NCI-H1105 (cell line): ENCODE results near the gene GPR173.

Experiments
- DNase-seq: peaks from one replicate; lab custom pipeline; 2025; lab: John Stamatoyannopoulos, UW

Gene GPR173

GRCh38 chrX:53048169-53049126 lies at the start of gene GPR173:
Gene GPR173 (plus strand): TSS chrX:53048789. CDS start chrX:53076622, 27,833 bp downstream.
- DNase-seq, result peak; percentile 62

GRCh38 chrX:53000447-53001135 lies 48.0 kb upstream of the GPR173 start:
- no peak for DNase-seq

GRCh38 chrX:53001958-53002357 lies 46.6 kb upstream of the GPR173 start:
- no peak for DNase-seq

GRCh38 chrX:53003111-53003510 lies 45.5 kb upstream of the GPR173 start:
- no peak for DNase-seq

GRCh38 chrX:53004038-53004437 lies 44.6 kb upstream of the GPR173 start:
- no peak for DNase-seq

GRCh38 chrX:53004811-53005210 lies 43.8 kb upstream of the GPR173 start:
- no peak for DNase-seq

GRCh38 chrX:53005327-53005726 lies 43.3 kb upstream of the GPR173 start:
- no peak for DNase-seq

- no peak for DNase-seq
Observed at GRCh38 chrX:53009032-53009431, 39.6 kb upstream of the GPR173 start.

GRCh38 chrX:53013291-53013690 lies 35.3 kb upstream of the GPR173 start:
- no peak for DNase-seq

- DNase-seq, result no peak
Observed at GRCh38 chrX:53018627-53019026, 30.0 kb upstream of the GPR173 start.

GRCh38 chrX:53022381-53022780 lies 26.2 kb upstream of the GPR173 start:
- DNase-seq, result no peak

GRCh38 chrX:53028678-53029077 lies 19.9 kb upstream of the GPR173 start:
- no peak for DNase-seq

GRCh38 chrX:53031380-53031779 lies 17.2 kb upstream of the GPR173 start:
- no peak for DNase-seq

GRCh38 chrX:53036149-53036548 lies 12.4 kb upstream of the GPR173 start:
- DNase-seq, result no peak

GRCh38 chrX:53039236-53039635 lies 9.4 kb upstream of the GPR173 start:
- DNase-seq, result no peak

- DNase-seq, result no peak
Observed at GRCh38 chrX:53044995-53045394, 3.6 kb upstream of the GPR173 start.

- no peak for DNase-seq
Observed at GRCh38 chrX:53047228-53047627, 1.4 kb upstream of the GPR173 start.

- no peak for DNase-seq
Observed at GRCh38 chrX:53049127-53049517, 533 bp downstream of the GPR173 start.

GRCh38 chrX:53050841-53051240 lies 2.3 kb downstream of the GPR173 start:
- no peak for DNase-seq

- DNase-seq, result no peak
Observed at GRCh38 chrX:53055244-53055849, 6.8 kb downstream of the GPR173 start.

- DNase-seq, result no peak
Observed at GRCh38 chrX:53056292-53056691, 7.7 kb downstream of the GPR173 start.

GRCh38 chrX:53065104-53065503 lies 16.5 kb downstream of the GPR173 start:
- no peak for DNase-seq

GRCh38 chrX:53071064-53071463 lies 22.5 kb downstream of the GPR173 start:
- no peak for DNase-seq
